GM12891 (cell line): ENCODE results near the gene DCAF10.

Source experiments
- PAX5 ChIP-seq: IDR thresholded peaks from 2 replicates; pipeline ENCODE4 v1.6.1; 2011; ENCODE audit warnings: low read length, moderate library complexity, mild to moderate bottlenecking; ENCODE audit not compliant: insufficient read depth, severe bottlenecking
- POLR2A ChIP-seq: IDR thresholded peaks from 2 replicates; pipeline ENCODE4 v1.6.1; 2011; ENCODE audit warnings: low read depth, low read length, control low read depth
- POLR2AphosphoS5 ChIP-seq: IDR thresholded peaks from 2 replicates; pipeline ENCODE4 v1.6.1; 2011; ENCODE audit warnings: low read depth, low read length, control low read depth
- POU2F2 ChIP-seq: IDR thresholded peaks from 2 replicates; pipeline ENCODE4 v1.6.1; 2011; ENCODE audit warnings: low read depth, mild to moderate bottlenecking, control low read depth, low read length, moderate library complexity
- SPI1 ChIP-seq: IDR thresholded peaks from 2 replicates; pipeline ENCODE4 v1.6.1; 2011; ENCODE audit warnings: low read depth, low read length, control low read depth
- TAF1 ChIP-seq: IDR thresholded peaks from 2 replicates; pipeline ENCODE4 v1.6.1; 2011; ENCODE audit warnings: low read depth, low read length, control low read depth

DNA sequence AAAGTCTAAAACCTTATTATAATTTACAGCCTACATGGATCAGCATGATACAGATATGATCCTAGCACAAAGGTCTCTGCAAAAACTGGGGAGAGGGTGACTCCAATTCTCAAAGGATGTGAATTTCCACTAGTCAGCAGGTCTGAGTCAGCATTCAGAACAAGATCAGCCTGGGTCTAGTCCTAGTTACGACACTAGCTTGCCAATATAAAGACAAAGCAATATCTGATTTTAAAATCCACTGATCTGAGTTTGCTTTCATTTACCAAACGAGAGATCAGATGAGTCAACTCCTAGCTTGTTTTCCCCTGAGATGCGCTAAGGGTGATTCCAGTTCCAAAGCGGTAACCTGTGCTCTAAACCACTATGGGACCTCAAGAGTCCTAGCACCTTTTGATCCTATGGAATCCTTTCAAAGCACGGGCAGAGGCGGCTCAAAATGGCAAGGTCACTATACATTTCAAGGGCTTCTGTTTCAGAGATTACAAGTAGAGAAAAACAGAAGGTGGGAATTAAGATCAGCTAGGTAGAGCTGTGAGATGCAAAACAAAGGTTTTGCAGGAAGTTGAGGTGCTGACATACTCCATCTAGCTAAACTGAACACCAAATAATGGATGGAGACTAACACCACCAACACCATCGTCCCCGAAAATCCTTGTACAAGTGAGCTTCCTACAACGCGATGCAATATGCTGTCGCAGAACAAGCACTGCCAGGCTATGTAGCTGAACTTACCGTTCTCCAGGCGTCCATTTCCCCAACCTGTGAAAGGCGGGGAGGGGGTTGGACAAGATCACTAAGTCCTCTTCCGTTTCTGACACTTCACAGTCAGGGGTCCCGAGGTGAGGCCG is 102.4 kb downstream of the DCAF10 start:
- TF ChIP-seq POLR2A (no peak), TAF1 (no peak), PAX5 (no peak), POLR2AphosphoS5 (no peak), POU2F2 (no peak), SPI1 (no peak)
